CD14-positive monocyte (primary cell): ENCODE measurements around the gene SCAP. TPM values are rescaled to one million over a fixed set of nuclear protein-coding genes. Genes with fewer than 3 reads are reported as not detected.

ENCODE experiments used
- DNase-seq, 3 donors: peaks; one replicate each; pipeline ENCODE4 v3.0.0-alpha.2; 2011 to 2022
- H2AFZ ChIP-seq: 2 replicates; pipeline ENCODE4 v1.6.0; 2012; ENCODE audit warnings: mild to moderate bottlenecking, low read depth, low read length, inconsistent platforms; ENCODE audit not compliant: insufficient read depth, poor library complexity, severe bottlenecking
- H3K27ac ChIP-seq, 2 donors: 1 replicate in 1 of 2; 2 replicates in 1 of 2; pipeline ENCODE4 v1.5.1; 2012 to 2013; ENCODE audit warnings: low read length in 2 of 2, control low read depth in 1 of 2, inconsistent platforms in 1 of 2, low read depth in 1 of 2, mild to moderate bottlenecking in 1 of 2
- H3K27me3 ChIP-seq, 2 donors: one replicate each; pipeline versions ENCODE4 v1.6.0 to v1.6.1; 2011 to 2013; ENCODE audit warnings: low read length in 2 of 2; ENCODE audit not compliant: control insufficient read depth in 2 of 2, insufficient read depth in 2 of 2
- H3K36me3 ChIP-seq, 2 donors: replicated peaks in 1 of 2; 1 replicate in 1 of 2; 2 replicates in 1 of 2; pipeline versions ENCODE4 v1.5.1 to v1.6.1; 2012 to 2013; ENCODE audit warnings: low read length in 2 of 2, control low read depth in 1 of 2, inconsistent platforms in 1 of 2, mild to moderate bottlenecking in 1 of 2; ENCODE audit not compliant: insufficient read depth in 2 of 2, control insufficient read depth in 1 of 2
- H3K4me1 ChIP-seq, 2 donors: 1 replicate in 1 of 2; 2 replicates in 1 of 2; pipeline versions ENCODE4 v1.5.1 to v1.6.1; 2012 to 2013; ENCODE audit warnings: low read length in 2 of 2, control low read depth in 1 of 2, inconsistent platforms in 1 of 2, mild to moderate bottlenecking in 1 of 2, moderate library complexity in 1 of 2; ENCODE audit not compliant: insufficient read depth in 2 of 2, control insufficient read depth in 1 of 2
- H3K4me2 ChIP-seq: replicated peaks from 2 replicates; pipeline ENCODE3; 2012; ENCODE audit warnings: low read length, moderate library complexity, mild to moderate bottlenecking; ENCODE audit not compliant: poor library complexity, severe bottlenecking; ENCODE audit errors: extremely low read depth
- H3K4me3 ChIP-seq, 3 experiments: fragments of 200-600 bp in 1 of 3; sonication (generic) in 1 of 3; replicated peaks in 1 of 3; 1 replicate in 2 of 3; 2 replicates in 1 of 3; pipeline ENCODE4 v1.5.1; 2011 to 2013; ENCODE audit warnings: low read length in 3 of 3, mild to moderate bottlenecking in 3 of 3, control low read depth in 2 of 3, low read depth in 2 of 3, inconsistent platforms in 1 of 3, moderate library complexity in 1 of 3
- H3K79me2 ChIP-seq: 2 replicates; pipeline ENCODE4 v1.6.0; 2012; ENCODE audit warnings: mild to moderate bottlenecking, control low read depth, inconsistent platforms, low read length, moderate library complexity; ENCODE audit not compliant: insufficient read depth
- H3K9ac ChIP-seq: 2 replicates; pipeline ENCODE4 v1.6.0; 2017; ENCODE audit warnings: low read length, mild to moderate bottlenecking; ENCODE audit not compliant: insufficient read depth, poor library complexity, severe bottlenecking
- H3K9me3 ChIP-seq, 2 donors: replicated peaks in 1 of 2; 1 replicate in 1 of 2; 2 replicates in 1 of 2; pipeline versions ENCODE4 v1.5.1 to v1.6.1; 2012 to 2013; ENCODE audit warnings: low read length in 2 of 2, control low read depth in 1 of 2; ENCODE audit not compliant: control insufficient read depth in 1 of 2, insufficient read depth in 1 of 2
- H4K20me1 ChIP-seq: 2 replicates; pipeline ENCODE4 v1.6.0; 2012; ENCODE audit warnings: mild to moderate bottlenecking, low read length, control low read depth, moderate library complexity; ENCODE audit not compliant: insufficient read depth
- H3K27ac Mint-ChIP-seq, 7 donors: one replicate each; pipeline ENCODE4 v1.8.0; 2020; ENCODE audit warnings: mild to moderate bottlenecking in 7 of 7, mixed read lengths in 7 of 7, moderate library complexity in 6 of 7, inconsistent platforms in 2 of 7
- H3K27me3 Mint-ChIP-seq, 3 donors: one replicate each; pipeline ENCODE4 v1.8.0; 2021 to 2022; ENCODE audit warnings: low read depth in 3 of 3, mild to moderate bottlenecking in 3 of 3, mixed read lengths in 3 of 3, moderate library complexity in 3 of 3, inconsistent platforms in 1 of 3
- H3K36me3 Mint-ChIP-seq, 2 donors: one replicate each; pipeline ENCODE4 v1.8.0; 2020; ENCODE audit warnings: mixed read lengths in 2 of 2, inconsistent platforms in 1 of 2, mild to moderate bottlenecking in 1 of 2
- H3K4me1 Mint-ChIP-seq: one replicate; pipeline ENCODE4 v1.8.0; 2020; ENCODE audit warnings: mild to moderate bottlenecking, mixed read lengths
- H3K4me3 Mint-ChIP-seq, 2 donors: one replicate each; pipeline ENCODE4 v1.8.0; 2020; ENCODE audit warnings: mild to moderate bottlenecking in 2 of 2, mixed read lengths in 2 of 2, moderate library complexity in 1 of 2
- H3K9me3 Mint-ChIP-seq, 7 donors: one replicate each; pipeline ENCODE4 v1.8.0; 2020 to 2022; ENCODE audit warnings: mixed read lengths in 7 of 7, mild to moderate bottlenecking in 6 of 7, moderate library complexity in 6 of 7, inconsistent platforms in 2 of 7
- WGBS: methylation state at CpG from one replicate; pipeline ENCODE4 v1.1.5; 2013; ENCODE audit warnings: missing lambda C conversion rate; ENCODE audit not compliant: insufficient coverage; 5-methylcytosine and 5-hydroxymethylcytosine counted together
- intact Hi-C, 2 donors: fragments of 100-400 bp; cut with micrococcal nuclease; formaldehyde crosslinking; loops; one replicate each; pipeline versions ENCODE4 v1.15.0 to v1.15.1; 2023
- polyA plus RNA-seq, 3 donors: library from polyadenylated mRNA; depleted of rRNA in 1 of 3; unstranded in 2 of 3; stranded (reverse) in 1 of 3; fragments of 300-500 nt in 2 of 3; fragments of >200 nt in 1 of 3; fragmentation: Illumina TruSeq in 2 of 3; gene quantifications; 1 replicate in 2 of 3; 2 replicates in 1 of 3; pipeline ENCODE4 v1.2.3, GENCODE V29; 2012 to 2021
- TF ChIP-seq, protein P1 (sequence below): fragments of 200-600 bp; IDR thresholded peaks from one replicate; pipeline ENCODE4 v1.8.0; 2022; ENCODE audit warnings: antibody characterized with exemption, mild to moderate bottlenecking

The SCAP gene
- polyA plus RNA-seq, 3 donors: 26.3 to 27.8 (median 27.7) TPM

DNA sequence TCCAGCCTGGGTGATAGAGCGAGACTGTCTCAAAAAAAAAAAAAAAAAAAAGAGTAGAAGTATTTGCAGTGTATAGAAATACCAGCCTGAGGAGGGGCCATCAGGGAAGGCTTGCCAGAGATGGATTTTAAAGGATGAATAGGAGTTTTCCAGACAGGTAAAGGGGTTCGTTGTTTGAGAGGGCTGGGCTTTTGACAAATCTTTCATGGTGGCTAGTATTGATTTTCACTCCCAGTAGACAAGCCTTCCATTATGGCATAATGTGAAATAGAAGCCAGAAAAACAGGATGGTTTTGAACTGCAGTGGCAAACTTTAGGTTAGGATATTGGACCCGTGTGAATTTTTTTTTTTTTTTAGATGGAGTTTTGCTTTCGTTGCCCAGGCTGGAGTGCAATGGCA lies 91.3 kb downstream of the SCAP start:
- intact Hi-C loops: loop anchor here in 1 of 2 donors (10.0 kb wide), 1 partner anchor 100 kb away; the partner anchor contains the start of genes KIF9 and KLHL18
- H3K36me3 ChIP-seq: peaks cover 11 to 47% of the 10 kb centered on the region in 2 donors
- Mint-ChIP-seq H3K4me3 (no peak overlapping the region), H3K27me3 (no peaks in the 10 kb centered on the region), H3K36me3 (peaks cover 22 to 43% of the 10 kb centered on the region in 2 donors), H3K9me3 (no peaks in the 10 kb centered on the region), H3K4me1 (peaks cover 32% of the 10 kb centered on the region), H3K27ac (peak overlapping the region in 5 of 7 donors; percentile 10 to 49 (median 35))
- no peak overlapping the region for H3K4me2 ChIP-seq
- peaks cover 20% of the 10 kb centered on the region in 2 donors for H3K4me1 ChIP-seq
- DNase-seq: no peak
- WGBS: 83% methylated on average over 1 of the region's 4 CpGs
- no peaks in the 10 kb centered on the region for H3K9me3 ChIP-seq
- no peak overlapping the region for H3K27ac ChIP-seq
- no peaks in the 10 kb centered on the region for H3K27me3 ChIP-seq
- H3K4me3 ChIP-seq: no peak overlapping the region
- no peak overlapping the region for H2AFZ ChIP-seq
- H3K79me2 ChIP-seq: peaks cover 98% of the 10 kb centered on the region
- H3K9ac ChIP-seq: no peak overlapping the region
- peaks cover 82% of the 10 kb centered on the region for H4K20me1 ChIP-seq
- TF ChIP-seq, protein P1, sequence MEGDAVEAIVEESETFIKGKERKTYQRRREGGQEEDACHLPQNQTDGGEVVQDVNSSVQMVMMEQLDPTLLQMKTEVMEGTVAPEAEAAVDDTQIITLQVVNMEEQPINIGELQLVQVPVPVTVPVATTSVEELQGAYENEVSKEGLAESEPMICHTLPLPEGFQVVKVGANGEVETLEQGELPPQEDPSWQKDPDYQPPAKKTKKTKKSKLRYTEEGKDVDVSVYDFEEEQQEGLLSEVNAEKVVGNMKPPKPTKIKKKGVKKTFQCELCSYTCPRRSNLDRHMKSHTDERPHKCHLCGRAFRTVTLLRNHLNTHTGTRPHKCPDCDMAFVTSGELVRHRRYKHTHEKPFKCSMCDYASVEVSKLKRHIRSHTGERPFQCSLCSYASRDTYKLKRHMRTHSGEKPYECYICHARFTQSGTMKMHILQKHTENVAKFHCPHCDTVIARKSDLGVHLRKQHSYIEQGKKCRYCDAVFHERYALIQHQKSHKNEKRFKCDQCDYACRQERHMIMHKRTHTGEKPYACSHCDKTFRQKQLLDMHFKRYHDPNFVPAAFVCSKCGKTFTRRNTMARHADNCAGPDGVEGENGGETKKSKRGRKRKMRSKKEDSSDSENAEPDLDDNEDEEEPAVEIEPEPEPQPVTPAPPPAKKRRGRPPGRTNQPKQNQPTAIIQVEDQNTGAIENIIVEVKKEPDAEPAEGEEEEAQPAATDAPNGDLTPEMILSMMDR: no peak

GRCh38 chr3:47381317-47382157 lies 94.2 kb downstream of the SCAP start:
- Mint-ChIP-seq H3K27ac (peak overlapping the region; percentile 98 to 100 (median 99)), H3K27me3 (peaks cover 0 to 2% (median 0%) of the 10 kb centered on the region in 3 donors), H3K36me3 (peaks cover 11 to 22% of the 10 kb centered on the region in 2 donors), H3K4me1 (peaks cover 57% of the 10 kb centered on the region), H3K9me3 (no peaks in the 10 kb centered on the region), H3K4me3 (peak overlapping the region; percentile 97 to 99)
- Histone ChIP-seq H2AFZ (peak overlapping the region; percentile 88), H3K27me3 (no peaks in the 10 kb centered on the region), H3K36me3 (peaks cover 2 to 19% of the 10 kb centered on the region in 2 donors), H4K20me1 (peaks cover 53% of the 10 kb centered on the region), H3K27ac (peak overlapping the region; percentile 97 to 98), H3K9me3 (no peaks in the 10 kb centered on the region), H3K4me2 (peak overlapping the region; percentile 97), H3K9ac (peak overlapping the region; percentile 93), H3K4me3 (peak overlapping the region; percentile 92 to 99 (median 94)), H3K79me2 (peaks cover 78% of the 10 kb centered on the region), H3K4me1 (peaks cover 42 to 49% of the 10 kb centered on the region in 2 donors)
- 7% methylated on average over 38 of the region's 44 CpGs for WGBS
- TF ChIP-seq, protein P1: no peak
- intact Hi-C loops: loop anchor here (2.0 to 10.0 kb wide), 2 partner anchors 97 to 99 kb away; partner anchors contain the start of genes KIF9 (in 2 of the 2) and KLHL18 (in 2 of the 2)
- peak; percentile 65 to 87 (median 76) for DNase-seq
